ENCODE data around the gene FRRS1. TPM values are rescaled to one million over a fixed set of nuclear protein-coding genes. Genes with fewer than 3 reads are reported as not detected.
A peak's percentile ranks its signal among the peaks of the same experiment; 100 is the strongest.

Gene FRRS1
- total RNA-seq, 1 donor from 2014 or later, result 23.4 TPM

- no peaks in the 10 kb centered on the region for H3K36me3 ChIP-seq (ENCODE audit: control insufficient read depth, insufficient read depth, low read length)
- FAIRE-seq (no peak), DNase-seq (ENCODE audit: low read depth) (no peak)
- no peak overlapping the region for H3K4me3 ChIP-seq (ENCODE audit: low read depth, low read length)
- no peaks in the 10 kb centered on the region for H3K27me3 ChIP-seq (ENCODE audit: control insufficient read depth, insufficient read depth, low read length)
- no peak for TF ChIP-seq CTCF (IDR thresholded peaks at IDR 0.05; ENCODE audit: insufficient read depth, low read length, severe bottlenecking)
These were observed 18.4 kb upstream of the FRRS1 start for GRCh38 chr1:99784809-99785255.

- no peak for DNase-seq (ENCODE audit: low read depth)
- FAIRE-seq, result no peak
- TF ChIP-seq CTCF (IDR thresholded peaks at IDR 0.05; ENCODE audit: insufficient read depth, low read length, severe bottlenecking), result no peak
These were observed 17.7 kb upstream of the FRRS1 start for GRCh38 chr1:99784143-99784542.

DNA sequence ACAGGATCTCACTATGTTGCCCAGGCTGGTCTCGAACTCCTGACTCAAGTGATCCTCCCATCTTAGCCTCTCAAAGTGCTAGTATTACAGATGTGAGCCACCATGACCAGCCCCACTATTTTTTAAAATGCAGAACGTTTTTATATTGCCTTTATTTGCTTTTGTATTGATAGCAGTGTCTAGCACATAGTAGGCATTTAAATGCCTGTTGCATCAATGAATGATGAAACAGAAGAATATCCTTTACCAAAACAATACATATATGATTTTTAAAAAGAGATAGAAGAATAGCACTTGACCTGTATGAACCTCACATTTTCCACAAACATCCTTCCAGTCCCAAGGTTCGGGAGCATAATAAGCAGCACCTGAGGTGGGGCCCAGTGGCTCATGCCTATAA is 16.5 kb upstream of the FRRS1 start:
- TF ChIP-seq CTCF (IDR thresholded peaks at IDR 0.05; ENCODE audit: insufficient read depth, low read length, severe bottlenecking), result no peak
- Histone ChIP-seq H3K36me3 (ENCODE audit: control insufficient read depth, insufficient read depth, low read length) (no peaks in the 10 kb centered on the region), H3K27me3 (ENCODE audit: control insufficient read depth, insufficient read depth, low read length) (no peaks in the 10 kb centered on the region), H3K4me3 (ENCODE audit: low read depth, low read length) (no peak overlapping the region)
- FAIRE-seq, result no peak
- no peak for DNase-seq (ENCODE audit: low read depth)

More at GRCh38 chr1:99784143-99784542, 17.7 kb upstream of the FRRS1 start:
- Histone ChIP-seq H3K4me3 (ENCODE audit: low read depth, low read length) (no peak overlapping the region), H3K36me3 (ENCODE audit: control insufficient read depth, insufficient read depth, low read length) (no peaks in the 10 kb centered on the region), H3K27me3 (ENCODE audit: control insufficient read depth, insufficient read depth, low read length) (no peaks in the 10 kb centered on the region)

- no peaks in the 10 kb centered on the region for H3K27me3 ChIP-seq (ENCODE audit: control insufficient read depth, insufficient read depth, low read length)
- no peak overlapping the region for H3K4me3 ChIP-seq (ENCODE audit: low read depth, low read length)
- H3K36me3 ChIP-seq (ENCODE audit: control insufficient read depth, insufficient read depth, low read length), result no peaks in the 10 kb centered on the region
- FAIRE-seq (no peak), DNase-seq (ENCODE audit: low read depth) (no peak)
- TF ChIP-seq CTCF (IDR thresholded peaks at IDR 0.05; ENCODE audit: insufficient read depth, low read length, severe bottlenecking), result no peak
These were observed 16.0 kb upstream of the FRRS1 start for GRCh38 chr1:99782397-99782796.

DNA sequence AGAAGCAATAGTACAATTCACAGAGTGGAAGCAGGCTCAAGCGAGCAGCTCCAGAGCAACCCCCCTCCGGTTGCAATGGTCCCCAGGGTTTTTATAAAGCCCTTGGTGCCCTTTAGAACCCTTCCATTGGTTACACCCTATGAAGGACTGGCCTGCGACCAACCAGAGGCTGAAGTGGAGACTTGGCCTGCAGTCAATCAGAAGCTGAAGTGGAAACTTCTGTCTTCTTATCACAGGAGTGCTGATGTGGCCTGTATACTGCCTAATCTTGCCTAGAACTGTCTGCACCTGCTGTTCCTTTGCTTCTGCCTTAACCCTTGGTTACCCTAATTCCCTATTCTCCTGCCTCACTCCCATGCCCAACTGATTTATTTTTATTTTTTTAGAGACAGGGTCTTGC is 15.4 kb upstream of the FRRS1 start:
- Histone ChIP-seq H3K4me3 (ENCODE audit: low read depth, low read length) (no peak overlapping the region), H3K27me3 (ENCODE audit: control insufficient read depth, insufficient read depth, low read length) (no peaks in the 10 kb centered on the region), H3K36me3 (ENCODE audit: control insufficient read depth, insufficient read depth, low read length) (no peaks in the 10 kb centered on the region)
- DNase-seq (ENCODE audit: low read depth) (no peak), FAIRE-seq (no peak)
- TF ChIP-seq CTCF (IDR thresholded peaks at IDR 0.05; ENCODE audit: insufficient read depth, low read length, severe bottlenecking), result no peak

DNA sequence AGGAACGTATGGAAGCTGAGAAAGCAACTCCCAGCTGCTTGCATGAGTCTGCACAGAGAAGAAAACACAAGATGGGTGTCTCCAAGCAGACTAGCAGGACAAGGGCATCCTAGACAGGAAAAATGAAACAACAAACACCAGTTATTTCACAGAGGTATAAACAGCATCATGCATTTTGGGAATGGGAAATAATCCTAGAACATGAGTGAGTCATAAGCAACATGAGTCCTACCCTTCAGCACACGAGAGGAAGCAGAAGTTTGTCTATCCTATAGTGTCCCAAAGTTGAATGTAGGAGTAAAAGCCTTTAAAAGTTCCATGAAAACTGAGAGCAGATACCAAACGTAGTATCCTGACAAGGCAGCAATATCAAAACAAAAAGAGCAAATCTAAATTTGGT is 11.3 kb upstream of the FRRS1 start:
- TF ChIP-seq CTCF (IDR thresholded peaks at IDR 0.05; ENCODE audit: insufficient read depth, low read length, severe bottlenecking), result no peak
- H3K36me3 ChIP-seq (ENCODE audit: control insufficient read depth, insufficient read depth, low read length), result no peaks in the 10 kb centered on the region
- FAIRE-seq (no peak), DNase-seq (ENCODE audit: low read depth) (peak; percentile 8)
- H3K27me3 ChIP-seq (ENCODE audit: control insufficient read depth, insufficient read depth, low read length), result no peaks in the 10 kb centered on the region
- H3K4me3 ChIP-seq (ENCODE audit: low read depth, low read length), result no peak overlapping the region
